ENCODE data around the gene OSBPL7. TPM values are rescaled to one million over a fixed set of nuclear protein-coding genes. Genes with fewer than 3 reads are reported as not detected.

OSBPL7 gene
- total RNA-seq, 1 experiment from 2014 or later, result 9.1 TPM

DNA sequence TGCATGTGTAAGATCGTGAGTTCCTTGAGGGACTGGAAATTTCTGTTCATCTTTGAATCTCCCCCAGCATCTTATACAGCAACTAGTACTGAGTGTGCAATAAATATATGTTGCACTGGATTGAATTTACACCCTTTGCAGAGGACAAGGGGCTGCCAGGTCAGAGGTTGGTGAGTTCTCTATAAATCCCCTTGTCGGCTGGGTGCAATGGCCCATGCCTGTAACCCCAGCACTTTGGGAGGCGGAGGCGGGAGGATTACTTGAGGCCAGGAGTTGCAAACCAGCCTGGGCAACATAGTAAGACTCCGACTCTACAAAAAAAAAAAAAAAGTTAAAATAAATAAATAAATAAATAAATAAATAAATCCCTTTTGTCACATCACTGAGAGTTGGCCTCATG, 38.8 kb upstream of the OSBPL7 start:
- intact Hi-C loops (cut with micrococcal nuclease; ENCODE audit: unreplicated experiment), result no loop called here
- no TSS peak for BruUV-seq (replicated peaks)
- Histone ChIP-seq H3K27ac (ENCODE audit: low read length) (no peak overlapping the region), H3K27me3 (ENCODE audit: control insufficient read depth, insufficient read depth, low read length) (no peaks in the 10 kb centered on the region), H3K4me3 (ENCODE audit: low read depth in 2 of 2, low read length in 2 of 2) (no peak overlapping the region), H3K9me3 (ENCODE audit: control insufficient read depth, insufficient read depth, low read depth, low read length) (no peaks in the 10 kb centered on the region), H3K36me3 (ENCODE audit: control insufficient read depth, insufficient read depth, low read length) (no peaks in the 10 kb centered on the region), H3K4me1 (ENCODE audit: control insufficient read depth, insufficient read depth, low read length) (peaks cover 10% of the 10 kb centered on the region)
- ChIA-PET POLR2A (no interaction called here), CTCF (no interaction called here)
- TF ChIP-seq, protein P1, sequence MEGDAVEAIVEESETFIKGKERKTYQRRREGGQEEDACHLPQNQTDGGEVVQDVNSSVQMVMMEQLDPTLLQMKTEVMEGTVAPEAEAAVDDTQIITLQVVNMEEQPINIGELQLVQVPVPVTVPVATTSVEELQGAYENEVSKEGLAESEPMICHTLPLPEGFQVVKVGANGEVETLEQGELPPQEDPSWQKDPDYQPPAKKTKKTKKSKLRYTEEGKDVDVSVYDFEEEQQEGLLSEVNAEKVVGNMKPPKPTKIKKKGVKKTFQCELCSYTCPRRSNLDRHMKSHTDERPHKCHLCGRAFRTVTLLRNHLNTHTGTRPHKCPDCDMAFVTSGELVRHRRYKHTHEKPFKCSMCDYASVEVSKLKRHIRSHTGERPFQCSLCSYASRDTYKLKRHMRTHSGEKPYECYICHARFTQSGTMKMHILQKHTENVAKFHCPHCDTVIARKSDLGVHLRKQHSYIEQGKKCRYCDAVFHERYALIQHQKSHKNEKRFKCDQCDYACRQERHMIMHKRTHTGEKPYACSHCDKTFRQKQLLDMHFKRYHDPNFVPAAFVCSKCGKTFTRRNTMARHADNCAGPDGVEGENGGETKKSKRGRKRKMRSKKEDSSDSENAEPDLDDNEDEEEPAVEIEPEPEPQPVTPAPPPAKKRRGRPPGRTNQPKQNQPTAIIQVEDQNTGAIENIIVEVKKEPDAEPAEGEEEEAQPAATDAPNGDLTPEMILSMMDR (IDR thresholded peaks at IDR 0.05), result no peak
- TF ChIP-seq, protein P2, sequence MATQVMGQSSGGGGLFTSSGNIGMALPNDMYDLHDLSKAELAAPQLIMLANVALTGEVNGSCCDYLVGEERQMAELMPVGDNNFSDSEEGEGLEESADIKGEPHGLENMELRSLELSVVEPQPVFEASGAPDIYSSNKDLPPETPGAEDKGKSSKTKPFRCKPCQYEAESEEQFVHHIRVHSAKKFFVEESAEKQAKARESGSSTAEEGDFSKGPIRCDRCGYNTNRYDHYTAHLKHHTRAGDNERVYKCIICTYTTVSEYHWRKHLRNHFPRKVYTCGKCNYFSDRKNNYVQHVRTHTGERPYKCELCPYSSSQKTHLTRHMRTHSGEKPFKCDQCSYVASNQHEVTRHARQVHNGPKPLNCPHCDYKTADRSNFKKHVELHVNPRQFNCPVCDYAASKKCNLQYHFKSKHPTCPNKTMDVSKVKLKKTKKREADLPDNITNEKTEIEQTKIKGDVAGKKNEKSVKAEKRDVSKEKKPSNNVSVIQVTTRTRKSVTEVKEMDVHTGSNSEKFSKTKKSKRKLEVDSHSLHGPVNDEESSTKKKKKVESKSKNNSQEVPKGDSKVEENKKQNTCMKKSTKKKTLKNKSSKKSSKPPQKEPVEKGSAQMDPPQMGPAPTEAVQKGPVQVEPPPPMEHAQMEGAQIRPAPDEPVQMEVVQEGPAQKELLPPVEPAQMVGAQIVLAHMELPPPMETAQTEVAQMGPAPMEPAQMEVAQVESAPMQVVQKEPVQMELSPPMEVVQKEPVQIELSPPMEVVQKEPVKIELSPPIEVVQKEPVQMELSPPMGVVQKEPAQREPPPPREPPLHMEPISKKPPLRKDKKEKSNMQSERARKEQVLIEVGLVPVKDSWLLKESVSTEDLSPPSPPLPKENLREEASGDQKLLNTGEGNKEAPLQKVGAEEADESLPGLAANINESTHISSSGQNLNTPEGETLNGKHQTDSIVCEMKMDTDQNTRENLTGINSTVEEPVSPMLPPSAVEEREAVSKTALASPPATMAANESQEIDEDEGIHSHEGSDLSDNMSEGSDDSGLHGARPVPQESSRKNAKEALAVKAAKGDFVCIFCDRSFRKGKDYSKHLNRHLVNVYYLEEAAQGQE (IDR thresholded peaks at IDR 0.05; ENCODE audit: insufficient read depth in 1 of 2, low read depth in 2 of 2, low read length in 1 of 2), result no peak
- no peak for TF ChIP-seq TCF7L2 (IDR thresholded peaks at IDR 0.05; ENCODE audit: low read depth, low read length)
- TF ChIP-seq POLR2AphosphoS5 (IDR thresholded peaks at IDR 0.05; ENCODE audit: low read depth, low read length), result no peak
- TF ChIP-seq SIN3A (IDR thresholded peaks at IDR 0.05; ENCODE audit: borderline replicate concordance, insufficient read depth, low read depth, low read length), result no peak
- in situ Hi-C loops (cut with HindIII; ENCODE audit: low pct_unique_long_range_greater_than_20kb, low sequenced_read_pairs), result no loop called here
- DNase-seq (ENCODE audit: low read depth, low spot score) (no peak), ATAC-seq (no peak)

DNA sequence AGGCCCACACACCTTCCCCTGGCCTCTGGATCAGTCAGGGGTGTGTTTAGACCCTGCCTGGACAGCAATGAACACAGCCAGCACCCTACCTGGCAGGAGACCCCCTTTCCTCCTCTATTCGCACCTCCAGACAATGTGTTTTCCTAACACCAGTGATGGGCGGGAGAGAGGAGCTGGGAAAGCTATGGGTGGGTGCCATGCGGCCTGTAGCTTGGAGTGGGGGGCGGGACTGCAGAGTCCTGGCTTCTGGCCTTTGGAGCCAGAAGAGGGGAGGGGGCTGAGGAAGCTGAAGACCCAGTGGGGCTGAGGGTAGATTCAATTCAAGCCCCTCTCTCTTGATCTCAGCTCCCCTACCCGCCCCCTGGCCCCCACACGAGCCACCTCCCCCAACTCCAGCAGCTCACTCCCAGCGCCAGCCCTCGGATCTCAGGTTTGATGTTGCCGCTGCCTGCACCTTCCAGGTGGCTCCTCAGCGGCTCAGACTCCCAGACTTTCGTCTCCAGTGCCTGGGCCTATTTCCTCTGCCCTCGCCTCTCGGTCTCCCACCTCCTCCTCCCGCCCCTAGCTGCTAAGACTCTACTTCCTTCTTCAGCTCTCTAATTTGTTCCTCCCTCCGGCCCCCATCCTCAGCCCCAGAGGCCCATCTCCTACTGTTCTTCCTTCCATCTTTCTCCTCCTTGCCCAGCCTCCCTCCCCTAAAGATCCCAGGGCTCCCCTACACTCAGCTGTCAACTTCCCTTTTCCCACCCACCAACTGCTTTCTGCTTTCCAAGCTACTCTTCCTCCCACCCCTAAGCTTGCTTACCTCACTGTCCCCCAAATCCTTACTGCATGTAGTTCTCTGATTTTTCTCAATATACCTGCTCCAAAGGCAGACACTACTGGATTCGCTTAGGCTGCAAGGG, 36.2 kb upstream of the OSBPL7 start:
- peaks cover 4% of the 10 kb centered on the region for H3K4me1 ChIP-seq (ENCODE audit: control insufficient read depth, insufficient read depth, low read length)
- no peak overlapping the region for H3K4me3 ChIP-seq (ENCODE audit: low read depth in 2 of 2, low read length in 2 of 2)
- CTCF ChIA-PET, result interaction anchor here (0.6 kb wide), 1 partner anchor 161 kb away, joined by 5 read pairs; no protein-coding TSS in a partner anchor
- H3K27ac ChIP-seq (ENCODE audit: low read length), result no peak overlapping the region
- in situ Hi-C loops (cut with HindIII; ENCODE audit: low pct_unique_long_range_greater_than_20kb, low sequenced_read_pairs) (no loop called here), intact Hi-C loops (cut with micrococcal nuclease; ENCODE audit: unreplicated experiment) (no loop called here)
- no TSS peak for BruUV-seq (replicated peaks)
- H3K36me3 ChIP-seq (ENCODE audit: control insufficient read depth, insufficient read depth, low read length), result no peaks in the 10 kb centered on the region
- TF ChIP-seq TCF7L2 (IDR thresholded peaks at IDR 0.05; ENCODE audit: low read depth, low read length) (no peak), SIN3A (IDR thresholded peaks at IDR 0.05; ENCODE audit: borderline replicate concordance, insufficient read depth, low read depth, low read length) (no peak), POLR2AphosphoS5 (IDR thresholded peaks at IDR 0.05; ENCODE audit: low read depth, low read length) (no peak)
- TF ChIP-seq, protein P2 (IDR thresholded peaks at IDR 0.05; ENCODE audit: insufficient read depth in 1 of 2, low read depth in 2 of 2, low read length in 1 of 2), result no peak
- TF ChIP-seq, protein P1 (IDR thresholded peaks at IDR 0.05), result no peak
- POLR2A ChIA-PET, result no interaction called here
- no peak for ATAC-seq
- H3K27me3 ChIP-seq (ENCODE audit: control insufficient read depth, insufficient read depth, low read length), result peaks cover 18% of the 10 kb centered on the region
- H3K9me3 ChIP-seq (ENCODE audit: control insufficient read depth, insufficient read depth, low read depth, low read length), result no peaks in the 10 kb centered on the region
- DNase-seq (ENCODE audit: low read depth, low spot score), result no peak

Data from Panc1 (cell line).